HepG2 (cell line): ENCODE results near the gene SLC10A1. TPM values are rescaled to one million over a fixed set of nuclear protein-coding genes. Genes with fewer than 3 reads are reported as not detected.

Experiments used
- CHCHD3 ChIP-seq: sonication (generic); formaldehyde crosslinking; IDR thresholded peaks from 2 replicates; pipeline ENCODE4 v1.8.0; 2022; ENCODE audit warnings: mild to moderate bottlenecking, missing genetic modification reagents, moderate library complexity
- GABPA ChIP-seq, 2 experiments: IDR thresholded peaks; 2 replicates each; pipeline ENCODE4 v1.6.1; 2011 to 2016; ENCODE audit warnings: low read depth in 2 of 2, low read length in 1 of 2, missing biosample characterization in 1 of 2, missing genetic modification characterization in 1 of 2
- HHEX ChIP-seq: IDR thresholded peaks from 2 replicates; pipeline ENCODE4 v1.6.1; 2016; ENCODE audit warnings: control low read depth
- JUN ChIP-seq: sonication (generic); formaldehyde crosslinking; IDR thresholded peaks from 2 replicates; pipeline ENCODE4 v1.4.0; 2020; ENCODE audit warnings: mild to moderate bottlenecking, missing genetic modification reagents
- MAZ ChIP-seq, 2 experiments: sonication (generic) in 1 of 2; formaldehyde crosslinking in 1 of 2; IDR thresholded peaks; 2 replicates each; pipeline versions ENCODE4 v1.5.0 to v1.6.1; 2012 to 2020; ENCODE audit warnings: low read depth in 2 of 2, mild to moderate bottlenecking in 2 of 2, borderline replicate concordance in 1 of 2, improper control_type of control experiment in 1 of 2, low read length in 1 of 2, missing genetic modification reagents in 1 of 2, moderate library complexity in 1 of 2
- MBD4 ChIP-seq: IDR thresholded peaks from 2 replicates; pipeline ENCODE4 v1.6.1; 2012; ENCODE audit warnings: low read length, inconsistent platforms, borderline replicate concordance
- MLLT10 ChIP-seq: sonication (generic); formaldehyde crosslinking; IDR thresholded peaks from 2 replicates; pipeline ENCODE4 v1.4.0; 2020; ENCODE audit warnings: missing genetic modification reagents
- NCOA2 ChIP-seq: sonication (generic); formaldehyde crosslinking; IDR thresholded peaks from 2 replicates; pipeline ENCODE4 v1.8.0; 2022; ENCODE audit warnings: inconsistent platforms
- PAXIP1 ChIP-seq: sonication (generic); formaldehyde crosslinking; conservative IDR thresholded peaks from 2 replicates; pipeline ENCODE4 v1.4.0; 2020; ENCODE audit warnings: mild to moderate bottlenecking, missing genetic modification reagents, moderate library complexity
- PITX1 ChIP-seq: sonication (generic); formaldehyde crosslinking; IDR thresholded peaks from 2 replicates; pipeline ENCODE4 v1.5.1; 2020; ENCODE audit warnings: mild to moderate bottlenecking, missing genetic modification reagents
- RAD51 ChIP-seq: fragments of 450-650 bp; IDR thresholded peaks from 2 replicates; pipeline ENCODE4 v1.6.1; 2016; ENCODE audit warnings: borderline replicate concordance
- RELA ChIP-seq: sonication (generic); formaldehyde crosslinking; IDR thresholded peaks from 2 replicates; pipeline ENCODE4 v1.4.0; 2020; ENCODE audit warnings: missing genetic modification reagents
- SALL1 ChIP-seq: sonication (generic); formaldehyde crosslinking; IDR thresholded peaks from 2 replicates; pipeline ENCODE4 v1.8.0; 2022; ENCODE audit warnings: mild to moderate bottlenecking, missing genetic modification reagents
- SNRNP70 ChIP-seq: fragments of 200-400 bp; formaldehyde crosslinking; IDR thresholded peaks from 2 replicates; pipeline ENCODE4 v1.6.1; 2017; ENCODE audit warnings: mild to moderate bottlenecking, low read depth, low read length, moderate library complexity
- YY1 ChIP-seq: IDR thresholded peaks from 2 replicates; pipeline ENCODE4 v1.6.1; 2011; ENCODE audit warnings: low read length, low read depth, moderate library complexity, mild to moderate bottlenecking; ENCODE audit not compliant: insufficient read depth, insufficient replicate concordance
- ZBTB21 ChIP-seq: sonication (generic); formaldehyde crosslinking; IDR thresholded peaks from 2 replicates; pipeline ENCODE4 v1.4.0; 2020; ENCODE audit warnings: missing genetic modification reagents
- ZNF33B ChIP-seq: sonication (generic); formaldehyde crosslinking; IDR thresholded peaks from 2 replicates; pipeline ENCODE4 v1.5.1; 2020; ENCODE audit warnings: mild to moderate bottlenecking, missing genetic modification reagents
- ZNF382 ChIP-seq: sonication (generic); formaldehyde crosslinking; IDR thresholded peaks from 2 replicates; pipeline ENCODE4 v1.5.0; 2020; ENCODE audit warnings: missing genetic modification reagents, mild to moderate bottlenecking, borderline replicate concordance
- ZNF503 ChIP-seq: sonication (generic); formaldehyde crosslinking; IDR thresholded peaks from 2 replicates; pipeline ENCODE4 v1.4.0; 2020; ENCODE audit warnings: missing genetic modification reagents
- ZNF512 ChIP-seq: sonication (generic); formaldehyde crosslinking; IDR thresholded peaks from 2 replicates; pipeline ENCODE4 v1.4.0; 2020; ENCODE audit warnings: mild to moderate bottlenecking, missing genetic modification reagents
- ZNF629 ChIP-seq: sonication (generic); formaldehyde crosslinking; conservative IDR thresholded peaks from 2 replicates; pipeline ENCODE4 v1.5.0; 2020; ENCODE audit warnings: missing genetic modification reagents
- ZNF713 ChIP-seq: sonication (generic); formaldehyde crosslinking; IDR thresholded peaks from 2 replicates; pipeline ENCODE4 v1.4.0; 2020; ENCODE audit warnings: mild to moderate bottlenecking, missing genetic modification reagents
- ZNF777 ChIP-seq: sonication (generic); formaldehyde crosslinking; IDR thresholded peaks from 2 replicates; pipeline ENCODE4 v1.4.0; 2020; ENCODE audit warnings: missing genetic modification reagents
- polyA plus RNA-seq, 8 experiments: library from polyadenylated mRNA; depleted of rRNA in 3 of 8; stranded (reverse) in 7 of 8; unstranded in 1 of 8; fragments of >200 nt; fragmentation: Illumina TruSeq in 4 of 8; extraction: Trizol in 4 of 8; gene quantifications; 2 replicates each; pipeline versions ENCODE4 v1.2.1 to v1.2.3, GENCODE V29; 2011 to 2016; ENCODE audit warnings: low read depth in 4 of 8, missing spikeins in 1 of 8, mixed read lengths in 1 of 8; ENCODE audit not compliant: insufficient read depth in 1 of 8
- total RNA-seq, 5 experiments: library from RNA; depleted of rRNA; stranded (reverse); fragments of >200 nt; fragmentation: Illumina TruSeq; extraction: Trizol; gene quantifications; 2 replicates each; pipeline ENCODE4 v1.2.3, GENCODE V29; 2016; ENCODE audit warnings: low read depth in 1 of 5

Gene SLC10A1
- total and polyA plus RNA-seq, 2 of the 13 experiments (the other 11 are each of a cell fraction or from before 2014, with no cell fraction given): 0.17 TPM; not detected in 1

GRCh38 chr14:69808919-69809808, 12.1 kb upstream of the SLC10A1 start (continued):
- TF ChIP-seq PAXIP1 (CRISPR knock-in tag) (peak; percentile 100), ZNF777 (CRISPR knock-in tag) (no peak), SNRNP70 (no peak), MLLT10 (CRISPR knock-in tag) (no peak), RAD51 (no peak), RELA (CRISPR knock-in tag) (no peak), PITX1 (CRISPR knock-in tag) (no peak), ZBTB21 (CRISPR knock-in tag) (no peak), GABPA (IDR thresholded peaks at IDR 0.05; ENCODE audit: low read depth, low read length) (no peak), GABPA (CRISPR knock-in tag; IDR thresholded peaks at IDR 0.05; ENCODE audit: low read depth) (peak; percentile 62), ZNF503 (CRISPR knock-in tag) (peak; percentile 74; the same call in 1 of the 2 replicates), CHCHD3 (CRISPR knock-in tag) (no peak), ZNF382 (no peak), ZNF512 (CRISPR knock-in tag) (no peak), SALL1 (CRISPR knock-in tag) (peak; percentile 99), JUN (CRISPR knock-in tag) (no peak; the same call in 1 of the 2 replicates), ZNF629 (CRISPR knock-in tag) (no peak), HHEX (CRISPR knock-in tag) (no peak; the same call in 1 of the 2 replicates), ZNF713 (CRISPR knock-in tag) (no peak), ZNF33B (CRISPR knock-in tag) (no peak), NCOA2 (CRISPR knock-in tag) (peak; percentile 90), YY1 (peak; percentile 74), MAZ (IDR thresholded peaks at IDR 0.05; ENCODE audit: borderline replicate concordance, low read depth, low read length) (no peak), MAZ (CRISPR knock-in tag; IDR thresholded peaks at IDR 0.05; ENCODE audit: low read depth) (peak; percentile 63; the same call in 1 of the 2 replicates), MBD4 (no peak; the same call in 1 of the 2 replicates)
